ENCODE data around the gene TSPAN7. TPM values are rescaled to one million over a fixed set of nuclear protein-coding genes. Genes with fewer than 3 reads are reported as not detected.

Gene TSPAN7, protein sequence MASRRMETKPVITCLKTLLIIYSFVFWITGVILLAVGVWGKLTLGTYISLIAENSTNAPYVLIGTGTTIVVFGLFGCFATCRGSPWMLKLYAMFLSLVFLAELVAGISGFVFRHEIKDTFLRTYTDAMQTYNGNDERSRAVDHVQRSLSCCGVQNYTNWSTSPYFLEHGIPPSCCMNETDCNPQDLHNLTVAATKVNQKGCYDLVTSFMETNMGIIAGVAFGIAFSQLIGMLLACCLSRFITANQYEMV
- polyA plus RNA-seq (2014; cell fraction: cytosol; rRNA removed), result 17.3 and 19.9 TPM in 2 replicates
- polyA plus RNA-seq (2014; cell fraction: nucleus; rRNA removed), result 5.8 and 9.1 TPM in 2 replicates

GRCh38 chrX:38561126-38561868 lies at the start of gene TSPAN7:
Gene TSPAN7, plus strand, starts transcription at chrX:38561542. Its CDS starts 5 bp downstream, at chrX:38561547.
- DNase-seq (ENCODE audit: low spot score), result peak; percentile 75

- no peak for DNase-seq (ENCODE audit: low spot score)
Measured at GRCh38 chrX:38513112-38513742, 48.1 kb upstream of the TSPAN7 start.

GRCh38 chrX:38514016-38514854 lies 47.1 kb upstream of the TSPAN7 start:
- DNase-seq (ENCODE audit: low spot score), result no peak

GRCh38 chrX:38515291-38515690 lies 46.1 kb upstream of the TSPAN7 start:
- no peak for DNase-seq (ENCODE audit: low spot score)

DNA sequence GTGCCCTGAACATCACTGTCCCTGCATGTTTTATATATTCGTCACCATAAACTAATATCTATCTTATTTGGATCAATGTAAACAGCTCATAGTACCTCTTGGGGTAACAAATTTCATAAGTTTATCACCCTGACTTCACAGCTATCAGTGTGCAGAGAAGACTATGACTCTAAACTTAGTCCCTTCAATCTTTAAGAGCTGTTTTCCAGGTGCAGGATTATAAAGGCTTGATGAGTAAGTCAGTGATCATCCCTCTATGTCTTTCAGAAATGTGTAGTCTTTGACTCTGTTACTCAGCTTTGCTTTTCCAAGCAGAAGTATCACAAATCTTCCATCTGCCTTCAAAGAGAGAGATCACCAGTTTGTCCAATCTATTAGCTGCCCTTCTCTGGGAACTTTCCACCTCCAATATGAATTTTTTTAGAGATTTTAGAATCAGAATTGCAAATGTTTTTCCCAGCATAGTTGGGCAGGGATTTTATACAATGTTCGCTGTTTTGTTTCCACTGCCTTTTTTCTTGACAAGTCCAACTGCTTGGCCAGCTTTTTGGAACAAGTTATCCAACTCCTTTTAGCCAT lies 45.1 kb upstream of the TSPAN7 start:
- DNase-seq (ENCODE audit: low spot score), result no peak

DNA sequence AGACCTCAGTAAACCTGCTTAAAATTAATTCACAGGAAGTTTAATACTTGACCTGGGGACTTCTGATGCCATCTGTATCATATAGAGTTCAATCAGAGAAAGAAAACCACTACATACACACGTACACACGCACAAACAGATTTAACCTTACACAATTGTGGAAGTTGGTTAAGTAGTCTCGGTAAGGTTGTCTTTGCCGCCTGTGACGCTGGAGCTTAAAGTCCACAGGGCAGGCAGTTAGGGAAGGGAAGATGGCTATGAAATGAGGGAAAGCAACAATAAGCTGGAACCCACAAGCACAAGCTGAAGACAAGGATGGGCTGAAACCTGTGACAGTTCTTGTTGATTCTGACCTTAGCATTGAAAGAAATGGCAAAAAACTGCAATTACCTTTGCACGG lies 41.7 kb upstream of the TSPAN7 start:
- DNase-seq (ENCODE audit: low spot score), result no peak

GRCh38 chrX:38538134-38538533 lies 23.2 kb upstream of the TSPAN7 start:
- DNase-seq (ENCODE audit: low spot score), result no peak

DNA sequence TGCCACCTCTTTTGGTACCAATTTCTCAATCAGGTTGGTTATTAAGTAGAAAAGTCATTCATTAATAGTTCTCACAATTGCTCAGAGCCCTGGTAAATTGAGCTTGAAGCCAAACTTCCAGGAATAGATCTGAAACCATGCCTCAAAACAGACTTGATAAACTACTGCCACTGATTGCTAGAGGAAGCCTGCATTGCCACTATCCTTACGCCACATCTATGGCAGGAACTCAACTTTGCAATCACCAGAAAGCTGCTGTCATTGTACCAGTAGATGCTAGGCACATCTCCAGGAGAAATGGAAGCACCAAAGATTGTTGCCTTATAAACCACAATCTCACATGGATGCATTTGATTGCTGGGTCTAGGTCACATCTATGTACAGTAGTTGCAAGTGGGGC lies 21.6 kb upstream of the TSPAN7 start:
- DNase-seq (ENCODE audit: low spot score), result no peak

DNA sequence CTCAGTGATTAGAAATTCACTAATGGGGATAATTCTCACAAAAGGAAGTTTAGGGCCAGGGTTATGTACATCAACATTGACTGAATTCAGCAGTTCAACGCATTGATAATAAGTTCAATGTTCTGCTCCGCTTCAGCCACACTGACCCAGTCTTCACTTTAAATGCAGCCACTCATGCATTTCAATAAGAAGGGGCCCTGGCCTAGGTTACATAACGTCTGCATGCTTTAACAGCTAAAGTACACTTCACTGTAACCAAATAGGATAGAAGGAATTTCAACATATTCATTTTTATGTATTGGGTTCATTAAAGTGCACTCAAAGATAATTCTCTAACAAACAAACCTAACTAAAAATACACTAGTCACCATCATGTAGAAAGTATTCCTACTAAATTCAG lies 12.8 kb upstream of the TSPAN7 start:
- DNase-seq (ENCODE audit: low spot score), result no peak

- DNase-seq (ENCODE audit: low spot score), result no peak
Measured at GRCh38 chrX:38552721-38553120, 8.6 kb upstream of the TSPAN7 start.

- DNase-seq (ENCODE audit: low spot score), result no peak
Measured at GRCh38 chrX:38558686-38559085, 2.7 kb upstream of the TSPAN7 start.

- DNase-seq (ENCODE audit: low spot score), result no peak
Measured at GRCh38 chrX:38560776-38561125, 591 bp upstream of the TSPAN7 start.

DNA sequence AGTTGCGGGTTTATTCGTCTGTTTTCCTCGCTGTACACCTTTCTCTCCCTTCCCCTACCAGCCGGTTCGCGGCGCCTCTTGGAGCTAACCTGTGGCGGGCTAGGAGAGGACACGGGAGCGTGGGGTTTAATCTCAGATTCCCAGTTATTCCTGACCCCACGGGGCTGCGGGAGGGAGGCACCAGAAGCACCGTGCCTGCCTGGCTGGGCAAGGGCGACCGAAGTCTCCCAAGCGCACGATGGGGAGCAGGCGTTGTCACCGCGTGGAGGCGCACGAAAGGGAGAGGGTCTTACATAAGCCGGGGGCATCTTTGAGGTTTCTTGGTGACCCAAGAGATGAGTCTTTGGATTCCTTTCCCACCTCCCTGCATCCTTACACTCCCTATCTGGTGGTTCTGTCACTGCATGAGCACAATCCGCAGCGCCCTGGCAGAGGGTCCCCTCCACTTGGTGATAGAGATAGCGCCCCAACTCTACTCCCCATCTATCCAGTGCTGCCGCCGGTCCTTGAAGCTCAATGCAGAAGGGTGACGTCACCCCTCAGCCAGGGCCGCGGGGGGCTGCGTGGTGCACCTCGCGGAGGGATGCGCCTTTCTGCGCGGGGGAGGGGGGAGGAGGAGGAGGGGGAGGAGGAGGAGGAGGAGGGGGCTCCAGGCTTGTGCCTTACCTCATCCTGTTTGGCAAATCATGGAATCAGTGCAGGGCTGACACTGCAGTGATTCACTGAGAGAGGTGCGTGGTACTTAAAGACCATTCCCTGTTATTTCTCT lies 793 bp downstream of the TSPAN7 start:
- DNase-seq (ENCODE audit: low spot score), result peak; percentile 65

GRCh38 chrX:38563030-38563429 lies 1.7 kb downstream of the TSPAN7 start:
- DNase-seq (ENCODE audit: low spot score), result no peak

DNA sequence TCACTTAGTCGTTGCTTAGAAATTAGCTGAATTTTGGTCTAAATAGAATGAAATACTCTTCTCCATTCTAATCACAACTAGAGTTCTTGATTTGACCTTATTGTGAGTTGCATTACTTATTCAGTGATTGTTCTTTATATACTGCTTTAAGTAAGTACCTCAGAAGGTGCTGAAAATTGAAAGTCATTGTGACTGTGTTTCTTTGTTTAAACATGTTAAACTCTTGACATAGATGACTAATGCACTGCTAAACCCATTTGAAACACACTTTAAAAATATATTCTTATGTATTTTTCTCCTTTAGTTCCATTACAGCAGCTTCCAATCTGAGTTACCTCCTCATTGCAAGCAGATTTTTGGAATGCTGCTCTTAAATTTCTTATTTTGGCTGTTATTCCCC lies 9.1 kb downstream of the TSPAN7 start:
- DNase-seq (ENCODE audit: low spot score), result no peak

DNA sequence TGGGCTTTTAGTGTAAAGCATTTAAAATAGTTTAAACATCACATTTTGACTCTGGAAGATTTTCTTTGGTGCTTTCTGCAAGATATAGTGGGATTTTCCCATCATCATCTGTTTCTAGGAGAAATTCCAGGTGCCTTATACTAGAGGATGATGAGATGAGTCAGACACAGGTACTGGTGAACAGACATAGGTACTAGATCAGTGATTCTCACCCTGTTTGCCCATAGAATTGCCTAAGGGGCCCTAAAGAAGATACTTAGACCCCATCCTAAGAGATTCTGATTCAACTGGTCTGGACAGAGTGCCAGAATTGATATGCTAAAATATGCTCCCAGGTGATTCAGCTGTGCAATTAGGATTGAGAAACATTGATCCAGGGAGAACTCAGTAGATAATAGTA lies 9.7 kb downstream of the TSPAN7 start:
- no peak for DNase-seq (ENCODE audit: low spot score)

- DNase-seq (ENCODE audit: low spot score), result no peak
Measured at GRCh38 chrX:38574858-38575257, 13.5 kb downstream of the TSPAN7 start.

- DNase-seq (ENCODE audit: low spot score), result no peak
Measured at GRCh38 chrX:38575888-38576287, 14.5 kb downstream of the TSPAN7 start.

DNA sequence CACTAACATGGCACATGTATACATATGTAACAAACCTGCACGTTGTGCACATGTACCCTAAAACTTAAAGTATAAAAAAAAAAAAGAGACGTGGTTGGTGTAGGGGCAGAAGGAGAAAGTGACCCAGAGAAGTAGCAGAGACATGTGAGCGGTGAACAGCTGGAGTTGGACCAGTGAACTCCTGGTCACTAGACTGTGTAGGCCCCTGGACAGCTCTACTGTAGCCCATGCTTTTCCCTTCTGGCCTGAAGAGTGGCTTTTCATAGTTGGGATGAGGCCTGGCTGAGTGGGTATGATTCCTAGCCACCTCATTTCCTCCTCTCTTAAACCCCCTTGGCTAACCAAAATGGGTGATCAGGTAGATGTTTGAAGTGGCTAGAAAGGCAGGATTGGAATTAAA lies 16.4 kb downstream of the TSPAN7 start:
- no peak for DNase-seq (ENCODE audit: low spot score)

GRCh38 chrX:38578167-38578566 lies 16.8 kb downstream of the TSPAN7 start:
- no peak for DNase-seq (ENCODE audit: low spot score)

DNA sequence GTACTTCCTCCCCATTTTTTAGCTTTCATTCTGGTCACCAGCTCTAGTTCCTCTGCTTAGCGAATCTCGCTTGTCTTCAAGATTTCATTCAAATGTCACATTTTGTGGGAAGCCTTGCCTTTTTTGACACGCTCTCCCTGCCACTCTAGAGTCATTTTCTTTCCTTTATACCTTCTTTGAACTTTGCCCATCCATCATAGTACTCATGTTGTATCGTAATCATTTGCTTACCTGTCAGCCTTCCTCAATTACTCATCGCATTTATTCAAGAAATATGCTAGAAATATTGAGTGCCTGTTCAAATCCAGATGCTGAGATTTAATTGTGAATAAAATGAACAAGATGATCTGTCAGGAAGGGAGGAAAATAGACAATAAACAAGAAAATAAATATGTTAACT lies 21.8 kb downstream of the TSPAN7 start:
- no peak for DNase-seq (ENCODE audit: low spot score)

Measured in SK-N-DZ (cell line).